Effector CD8-positive, alpha-beta T cell (primary cell): ENCODE results near the gene DNAH3.
"Not testable (repeated sequence)": the region's sequence is repeated elsewhere in the genome, so short reads cannot be mapped to it uniquely, and the experiment has no call there.

ENCODE experiments used
- DNase-seq: peaks from one replicate; lab custom pipeline; 2025; lab: John Stamatoyannopoulos, UW

The DNAH3 gene

DNA sequence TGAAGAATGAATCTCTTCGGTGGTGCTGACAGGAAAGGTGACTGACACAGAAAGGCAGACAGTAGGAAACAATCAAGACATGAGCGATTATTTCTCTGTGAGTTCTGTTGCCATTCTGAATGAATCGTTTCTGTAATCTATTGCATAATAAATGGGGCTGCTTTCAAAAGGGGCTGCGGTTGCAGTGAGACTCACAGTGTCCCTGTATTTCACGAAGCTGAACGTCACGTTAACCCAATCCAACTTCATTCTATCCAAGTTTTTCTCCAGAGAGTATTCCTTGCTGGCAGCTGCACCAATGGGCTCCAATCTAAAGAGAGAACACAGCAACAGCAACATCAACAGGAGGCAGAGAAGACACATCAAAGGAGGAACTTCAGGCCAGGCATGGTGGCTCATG lies 75.4 kb downstream of the DNAH3 start:
- DNase-seq = no peak

DNA sequence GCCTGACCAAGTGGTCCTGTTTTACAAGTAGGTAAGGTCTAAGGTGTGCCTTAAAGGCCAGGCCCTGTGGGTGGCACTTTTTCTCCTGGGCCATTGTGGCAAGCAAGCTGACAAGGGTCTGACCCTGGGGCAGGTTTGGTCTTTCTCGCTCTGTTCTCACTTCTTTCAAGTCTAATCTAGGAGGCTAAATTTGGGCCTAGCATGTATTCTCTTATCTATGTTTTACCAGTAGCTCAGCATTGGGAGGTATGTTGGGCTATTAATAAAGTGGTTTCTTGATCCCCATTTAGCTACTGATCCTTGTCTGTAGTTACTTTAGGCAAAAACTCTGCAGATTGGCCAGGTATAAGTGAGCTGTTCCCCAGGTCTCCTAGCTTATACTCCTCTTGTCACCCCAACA lies 77.7 kb downstream of the DNAH3 start:
- DNase-seq = no peak

DNA sequence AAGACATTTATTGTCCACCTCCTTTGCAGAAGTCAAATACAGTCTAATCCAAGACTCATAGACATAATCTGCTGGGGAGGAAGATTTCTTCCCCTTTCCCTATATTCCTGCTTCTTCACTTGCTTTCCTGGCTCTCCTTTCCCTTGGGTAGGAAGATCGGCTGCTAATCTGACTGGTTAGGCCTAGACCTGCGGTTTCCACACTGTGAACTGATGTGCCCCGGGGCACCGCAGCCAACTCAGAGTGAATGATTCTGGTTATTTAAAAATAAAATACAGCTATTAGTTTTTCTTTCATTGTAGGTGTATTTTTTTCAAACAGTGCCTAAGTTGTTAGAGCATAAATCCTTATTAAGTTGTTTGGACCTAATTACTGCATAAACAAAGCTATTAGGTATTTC lies 78.9 kb downstream of the DNAH3 start:
- DNase-seq = no peak

DNA sequence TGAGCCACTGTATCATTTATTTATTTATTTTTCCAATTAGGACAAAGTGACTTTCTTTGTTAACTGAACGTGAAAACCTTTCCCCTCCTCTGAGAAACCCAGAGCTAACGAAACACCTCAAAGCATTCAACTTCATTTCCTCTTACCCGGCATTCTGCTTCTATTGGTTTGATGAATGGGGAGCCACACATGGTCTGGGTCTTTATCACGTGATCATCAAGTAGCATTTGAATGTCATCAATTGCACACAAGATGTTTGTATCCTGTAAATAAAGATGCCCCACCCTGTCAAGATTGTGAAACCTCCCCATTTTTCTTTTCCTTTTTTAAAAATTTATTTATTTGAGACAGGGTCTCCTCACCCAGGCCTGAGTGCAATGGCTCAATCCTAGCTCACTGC lies 80.1 kb downstream of the DNAH3 start:
- no peak for DNase-seq

DNA sequence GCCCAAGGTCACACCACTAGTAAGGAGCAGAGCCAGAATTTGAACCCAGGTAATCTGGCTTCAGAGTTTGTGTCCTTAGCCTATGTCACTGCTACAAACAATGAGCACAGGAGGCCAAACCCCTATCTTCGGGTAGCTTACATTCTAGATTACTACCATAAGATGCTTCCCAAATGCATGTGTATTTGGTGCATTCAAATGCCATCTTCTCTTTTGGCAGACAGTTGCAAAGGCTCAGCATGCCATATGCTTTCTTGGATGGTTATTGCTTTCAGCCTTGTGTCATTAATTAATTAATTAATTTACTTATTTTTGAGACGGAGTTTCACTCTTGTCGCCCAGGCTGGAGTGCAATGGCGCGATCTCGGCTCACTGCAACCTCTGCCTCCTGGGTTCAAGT lies 80.7 kb downstream of the DNAH3 start:
- DNase-seq = no peak

DNA sequence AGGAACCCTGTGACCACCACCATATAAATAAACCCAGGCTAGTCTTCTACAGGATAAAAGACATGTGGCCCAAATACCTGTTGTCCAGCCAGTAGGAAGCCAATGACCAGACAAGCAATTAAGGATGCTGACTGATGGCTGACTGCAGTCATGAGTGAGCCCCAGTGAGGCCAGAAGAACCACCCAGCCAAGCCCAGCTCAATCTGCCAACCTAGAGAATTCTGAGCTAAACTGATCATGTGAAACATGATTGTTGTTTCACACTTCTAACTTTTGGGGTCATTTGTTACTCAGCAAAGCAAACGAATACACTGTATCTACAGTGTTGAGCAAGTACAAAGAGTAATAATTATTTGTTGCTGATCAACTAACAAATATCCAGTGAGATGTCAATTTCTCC lies 86.4 kb downstream of the DNAH3 start:
- DNase-seq = no peak

DNA sequence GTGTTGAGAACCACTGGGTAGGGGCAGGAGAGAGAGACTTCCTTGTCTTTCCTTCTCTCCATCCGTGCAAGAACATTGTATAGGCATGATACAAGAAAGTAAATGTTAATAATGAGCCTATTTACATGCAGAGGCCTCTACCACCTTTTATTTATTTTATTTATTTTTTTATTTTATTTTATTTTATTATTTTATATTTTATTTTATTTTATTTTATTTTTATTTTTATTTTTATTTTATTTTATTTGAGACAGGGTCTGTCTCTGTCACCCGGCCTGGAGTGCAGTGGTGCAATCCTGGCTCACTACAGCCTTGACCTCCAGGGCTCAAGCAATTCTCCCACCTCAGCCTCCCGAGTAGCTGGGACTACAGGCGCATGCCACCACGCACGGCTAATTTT lies 87.3 kb downstream of the DNAH3 start:
- DNase-seq = not testable (repeated sequence)

GRCh38 chr16:21060027-21060510 lies 90.6 kb downstream of the DNAH3 start:
- DNase-seq = no peak

- no peak for DNase-seq
Measured at GRCh38 chr16:21057875-21058274, 92.8 kb downstream of the DNAH3 start.

DNA sequence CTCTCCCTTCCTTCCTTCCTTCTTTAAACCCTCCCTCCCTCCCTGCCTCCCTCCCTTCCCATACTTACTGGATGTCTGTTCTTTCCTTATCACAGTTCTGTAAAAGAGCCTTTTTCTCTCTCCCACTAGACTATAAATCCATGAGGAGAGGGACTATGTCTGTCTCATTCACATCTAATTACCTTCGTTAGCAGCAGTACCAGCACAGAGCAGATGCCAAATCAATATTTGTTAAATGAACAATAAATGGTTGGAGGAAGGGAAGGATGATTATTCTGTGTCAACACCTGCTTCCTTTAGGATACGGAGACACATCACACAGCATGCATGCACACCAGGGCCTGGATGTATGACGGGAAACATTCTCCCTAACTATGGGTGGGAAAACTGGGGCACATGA lies 94.2 kb downstream of the DNAH3 start:
- DNase-seq = no peak

DNA sequence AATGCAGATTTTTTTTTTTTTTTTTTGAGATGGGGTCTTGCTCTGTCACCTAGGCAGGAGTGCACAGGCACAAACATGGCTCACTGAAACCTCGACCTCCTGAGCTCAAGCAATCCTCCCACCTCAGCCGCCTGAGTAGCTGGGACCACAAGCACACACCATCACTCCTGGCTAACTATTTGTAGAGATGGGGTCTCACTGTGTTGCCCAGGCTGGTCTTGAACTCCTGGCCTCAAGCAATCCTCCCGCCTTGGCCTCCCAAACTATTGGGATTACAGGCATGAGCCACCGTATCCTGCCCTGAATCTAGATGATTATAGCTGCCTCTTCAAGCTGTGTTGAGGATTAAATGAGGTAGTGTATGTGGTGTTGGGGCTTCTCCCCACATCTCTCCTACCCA lies 94.9 kb downstream of the DNAH3 start:
- not testable (repeated sequence) for DNase-seq

GRCh38 chr16:21053590-21053989 lies 97.1 kb downstream of the DNAH3 start:
- no peak for DNase-seq

- not testable (repeated sequence) for DNase-seq
Measured at GRCh38 chr16:21048091-21048912, 102.3 kb downstream of the DNAH3 start.

- DNase-seq = no peak
Measured at GRCh38 chr16:21038197-21038596, 112.4 kb downstream of the DNAH3 start.

DNA sequence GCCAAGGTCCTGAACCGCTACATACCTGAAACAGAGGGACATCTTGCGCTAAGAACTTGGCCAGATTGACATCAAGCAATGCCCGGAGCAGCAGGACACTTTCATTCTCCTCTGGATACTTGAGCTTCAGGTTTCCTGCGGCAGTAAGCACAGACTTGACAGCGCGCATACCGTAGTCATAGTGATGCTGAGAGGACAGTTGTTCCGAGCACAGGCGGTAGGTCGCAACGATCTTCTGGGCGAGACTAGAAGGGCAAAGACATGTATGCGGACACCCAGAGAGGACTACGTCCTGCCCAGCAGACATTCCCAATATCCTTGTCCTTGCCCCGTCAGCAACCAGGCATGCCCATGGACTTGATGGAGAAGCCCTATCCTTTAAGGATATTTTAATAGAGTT lies 112.9 kb downstream of the DNAH3 start:
- DNase-seq = no peak

GRCh38 chr16:21037168-21037567 lies 113.5 kb downstream of the DNAH3 start:
- DNase-seq = no peak

GRCh38 chr16:21036471-21036870 lies 114.2 kb downstream of the DNAH3 start:
- no peak for DNase-seq

DNA sequence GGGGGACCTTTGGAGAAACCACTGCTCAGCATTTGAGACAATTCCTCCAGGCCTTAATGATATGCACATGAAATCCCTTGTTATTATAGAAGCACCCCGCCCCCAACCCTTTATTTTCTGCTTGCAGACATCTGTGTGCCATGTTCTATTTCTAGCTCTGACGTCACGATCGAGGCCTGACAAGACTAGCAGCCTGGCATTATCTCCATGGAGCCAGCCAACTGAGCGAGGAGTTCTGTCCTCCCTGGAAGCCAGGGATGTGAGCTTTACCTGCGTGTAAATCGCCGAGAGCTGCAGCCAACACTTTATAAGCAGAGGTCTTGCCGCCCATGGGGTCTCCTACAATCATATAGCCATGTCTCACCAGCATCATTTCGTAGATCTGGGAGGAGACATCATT lies 116.9 kb downstream of the DNAH3 start:
- DNase-seq = no peak

DNA sequence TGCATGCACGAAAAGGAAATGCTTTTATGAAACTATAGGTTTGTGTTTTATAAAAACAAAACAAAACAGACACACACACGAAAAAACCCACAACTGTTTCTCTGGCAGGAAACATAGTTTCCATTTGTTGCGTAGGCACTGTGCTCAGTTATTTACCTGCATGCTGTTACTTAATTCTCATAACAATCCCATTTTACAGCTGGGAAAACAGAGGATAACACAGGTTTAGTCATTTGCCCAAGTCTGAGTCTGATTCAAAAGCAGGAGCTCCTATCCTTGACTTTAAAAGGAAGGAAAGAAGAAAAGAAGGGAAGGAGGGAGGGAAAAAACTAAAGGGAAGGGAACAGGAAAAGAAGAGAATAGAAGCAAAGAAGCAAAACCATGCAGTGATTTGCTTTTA lies 117.4 kb downstream of the DNAH3 start:
- DNase-seq = no peak

DNA sequence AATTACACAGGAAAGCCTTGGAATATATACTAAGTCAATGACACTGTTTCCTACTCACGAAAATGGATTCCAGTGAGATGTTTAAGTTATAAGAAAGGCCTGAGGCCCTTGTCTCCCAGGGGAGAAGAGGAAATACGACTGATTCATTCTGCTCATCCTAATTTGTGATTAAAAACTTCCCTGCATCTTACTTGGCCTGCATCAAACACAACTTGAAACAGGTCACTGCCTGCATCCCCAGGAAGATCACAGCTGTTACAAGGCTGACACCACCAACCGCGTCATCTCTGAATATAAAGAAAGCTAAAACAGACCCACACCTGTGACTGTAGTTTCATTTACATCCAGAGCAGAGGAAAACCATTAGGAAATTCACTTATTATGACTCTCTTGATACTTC lies 121.9 kb downstream of the DNAH3 start:
- no peak for DNase-seq

GRCh38 chr16:21026846-21027245 lies 123.8 kb downstream of the DNAH3 start:
- DNase-seq = no peak

DNA sequence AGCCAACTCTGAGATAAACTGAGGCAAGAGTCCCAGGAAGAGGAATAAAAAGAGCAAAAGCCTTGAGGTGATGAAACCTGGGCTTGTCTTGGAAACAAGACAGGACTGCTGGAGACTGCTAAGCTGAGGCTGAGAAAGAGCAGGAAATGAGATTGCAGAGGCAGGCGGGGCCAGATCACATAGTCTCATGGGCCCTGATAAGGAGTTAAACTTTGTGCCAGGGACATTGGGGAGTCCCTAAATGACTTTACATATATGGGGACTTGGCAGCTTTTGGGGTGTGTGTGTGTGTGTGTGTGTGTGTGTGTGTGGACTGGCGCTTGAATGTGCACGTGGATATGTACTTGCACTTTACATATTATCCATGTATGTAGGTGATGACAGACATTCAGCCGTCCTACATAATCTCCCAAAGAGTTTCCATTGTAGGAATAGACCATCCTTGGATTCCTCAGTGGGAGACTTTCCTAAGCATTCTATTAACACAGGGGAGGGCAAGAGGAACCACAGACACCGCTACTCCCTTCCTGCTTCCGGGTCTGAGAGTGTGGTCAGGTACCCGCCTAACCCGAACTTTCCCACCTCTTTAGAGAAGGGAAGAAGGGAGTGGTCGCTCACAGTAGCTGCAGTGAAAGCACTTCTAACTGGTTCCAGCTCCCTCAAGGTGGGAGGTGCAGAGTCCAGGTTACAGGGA lies 127.0 kb downstream of the DNAH3 start:
- no peak for DNase-seq

GRCh38 chr16:21021316-21021715 lies 129.3 kb downstream of the DNAH3 start:
- DNase-seq = no peak
